ENCODE data around the gene ZFYVE27. TPM values are rescaled to one million over a fixed set of nuclear protein-coding genes. Genes with fewer than 3 reads are reported as not detected.

ZFYVE27 gene
- total RNA-seq, 4 donors from 2014 or later: 10.1 to 16.0 (median 13.4) TPM

GRCh38 chr10:97723001-97723400 is 13.9 kb upstream of the ZFYVE27 start:
- TF ChIP-seq POLR2A (IDR thresholded peaks at IDR 0.05) (no peak), CTCF (IDR thresholded peaks at IDR 0.05) (no peak)
- no peak overlapping the region for H3K27ac ChIP-seq

GRCh38 chr10:97724341-97724941 is 12.5 kb upstream of the ZFYVE27 start:
- H3K36me3 ChIP-seq: no peaks in the 10 kb centered on the region
- TF ChIP-seq CTCF (IDR thresholded peaks at IDR 0.05): no peak
- 47 to 51% methylated on average over 5 of the region's 5 CpGs for WGBS, 2 donors
- peaks cover 0 to 38% (median 0%) of the 10 kb centered on the region in 4 donors for H3K27me3 ChIP-seq
- no peaks in the 10 kb centered on the region for H3K9me3 ChIP-seq
- intact Hi-C loops (cut with DNase I): no loop called here
- no peak overlapping the region for H3K4me3 ChIP-seq
- peaks cover 0 to 26% (median 6%) of the 10 kb centered on the region in 3 donors for H3K4me1 ChIP-seq
- no peak for DNase-seq
- no peak overlapping the region for H3K27ac ChIP-seq

More at GRCh38 chr10:97723001-97723400, 13.9 kb upstream of the ZFYVE27 start:
- H3K4me3 ChIP-seq: no peak overlapping the region
- no peak for DNase-seq
- H3K4me1 ChIP-seq: peaks cover 8 to 40% (median 20%) of the 10 kb centered on the region in 3 donors
- no peaks in the 10 kb centered on the region for H3K9me3 ChIP-seq
- WGBS, 2 donors: 43 to 75% methylated on average over 1 to 2 of the region's 3 CpGs
- peaks cover 0 to 2% (median 0%) of the 10 kb centered on the region in 3 donors for H3K36me3 ChIP-seq
- peaks cover 0 to 47% (median 0%) of the 10 kb centered on the region in 4 donors for H3K27me3 ChIP-seq
- intact Hi-C loops (cut with DNase I): no loop called here

GRCh38 chr10:97726636-97727178 is 10.2 kb upstream of the ZFYVE27 start:
- intact Hi-C loops (cut with DNase I): no loop called here
- Histone ChIP-seq H3K27me3 (peaks cover 0 to 21% (median 0%) of the 10 kb centered on the region in 4 donors), H3K36me3 (no peaks in the 10 kb centered on the region), H3K27ac (peak overlapping the region in 2 of 4 donors; percentile 58 to 63), H3K4me1 (peaks cover 0 to 18% (median 3%) of the 10 kb centered on the region in 3 donors), H3K9me3 (no peaks in the 10 kb centered on the region), H3K4me3 (peak overlapping the region in 1 of 4 donors; percentile 47)
- no peak for TF ChIP-seq POLR2A (IDR thresholded peaks at IDR 0.05)
- no peak for TF ChIP-seq CTCF (IDR thresholded peaks at IDR 0.05)
- DNase-seq: no peak
- WGBS, 2 donors: 24 to 34% methylated on average over 4 to 8 of the region's 8 CpGs

GRCh38 chr10:97729014-97729413 is 7.9 kb upstream of the ZFYVE27 start:
- DNase-seq: no peak
- intact Hi-C loops (cut with DNase I): no loop called here
- Histone ChIP-seq H3K4me3 (no peak overlapping the region), H3K9me3 (no peaks in the 10 kb centered on the region), H3K4me1 (peaks cover 0 to 18% (median 3%) of the 10 kb centered on the region in 3 donors), H3K27ac (no peak overlapping the region), H3K36me3 (no peaks in the 10 kb centered on the region), H3K27me3 (peaks cover 0 to 6% (median 0%) of the 10 kb centered on the region in 4 donors)
- 84 to 94% methylated on average over 5 of the region's 5 CpGs for WGBS, 2 donors
- TF ChIP-seq POLR2A (IDR thresholded peaks at IDR 0.05): no peak
- no peak for TF ChIP-seq CTCF (IDR thresholded peaks at IDR 0.05)

- no peak for TF ChIP-seq POLR2A (IDR thresholded peaks at IDR 0.05)
- peak; percentile 63 to 90 (median 84) for TF ChIP-seq CTCF (IDR thresholded peaks at IDR 0.05)
- H3K9me3 ChIP-seq: no peaks in the 10 kb centered on the region
- no peaks in the 10 kb centered on the region for H3K27me3 ChIP-seq
- no peak overlapping the region for H3K4me3 ChIP-seq
- 56 to 61% methylated on average over 9 of the region's 9 CpGs for WGBS, 2 donors
- DNase-seq: no peak
- intact Hi-C loops (cut with DNase I): loop anchor here (10.0 kb wide), 1 partner anchor 57 kb away; no protein-coding TSS in a partner anchor
- H3K4me1 ChIP-seq: peaks cover 0 to 13% (median 3%) of the 10 kb centered on the region in 3 donors
- no peaks in the 10 kb centered on the region for H3K36me3 ChIP-seq
- H3K27ac ChIP-seq: no peak overlapping the region
Measured at GRCh38 chr10:97731346-97732051, 5.4 kb upstream of the ZFYVE27 start.

Measured in esophagus squamous epithelium (tissue), 5 donors.